ENCODE measurements around the gene RAX.

GRCh38 chr18:59286341-59286740, 13.1 kb upstream of the RAX start:
- TF ChIP-seq CTCF (conservative IDR thresholded peaks at IDR 0.05; ENCODE audit: low read depth, low read length) (no peak), EZH2 (IDR thresholded peaks at IDR 0.05; ENCODE audit: borderline replicate concordance, low read depth, low read length, poor library complexity, severe bottlenecking) (no peak)

Data from A673 (cell line).